Spinal cord (tissue), 10 donors: Measurements from ENCODE around the gene KIRREL3. TPM values are rescaled to one million over a fixed set of nuclear protein-coding genes. Genes with fewer than 3 reads are reported as not detected.
A peak's percentile ranks its signal among the peaks of the same experiment; 100 is the strongest.
"Not testable (repeated sequence)": the region's sequence is repeated elsewhere in the genome, so short reads cannot be mapped to it uniquely, and the experiment has no call there.

Experiments used
- DNase-seq, 6 donors: peaks; one replicate each; pipeline versions ENCODE4 v3.0.0 to v3.0.0-alpha.2; 2013 to 2015; ENCODE audit warnings: low spot score in 6 of 6, low read depth in 4 of 6
- H3K27ac ChIP-seq: one replicate; pipeline ENCODE4 v1.5.1; 2013; ENCODE audit warnings: low read depth, low read length, control low read depth
- H3K27me3 ChIP-seq: one replicate; pipeline ENCODE4 v1.6.1; 2013; ENCODE audit warnings: low read length; ENCODE audit not compliant: control insufficient read depth, insufficient read depth
- H3K36me3 ChIP-seq: one replicate; pipeline ENCODE4 v1.6.1; 2013; ENCODE audit warnings: low read length; ENCODE audit not compliant: control insufficient read depth, insufficient read depth
- H3K4me1 ChIP-seq: one replicate; pipeline ENCODE4 v1.6.1; 2013; ENCODE audit warnings: low read length; ENCODE audit not compliant: control insufficient read depth, insufficient read depth
- H3K4me3 ChIP-seq: one replicate; pipeline ENCODE4 v1.5.1; 2013; ENCODE audit warnings: low read depth, low read length, control low read depth
- H3K9me3 ChIP-seq: one replicate; pipeline ENCODE4 v1.6.1; 2013; ENCODE audit warnings: low read length; ENCODE audit not compliant: control insufficient read depth, insufficient read depth
- WGBS: methylation state at CpG from one replicate; pipeline ENCODE4 v1.1.5; 2013; ENCODE audit warnings: missing lambda C conversion rate; ENCODE audit not compliant: insufficient coverage; 5-methylcytosine and 5-hydroxymethylcytosine counted together
- polyA plus RNA-seq, 2 donors: library from polyadenylated mRNA; unstranded; fragments of 120-200 nt; gene quantifications; one replicate each; pipeline ENCODE4 v1.2.1, GENCODE V29; 2013; ENCODE audit not compliant: insufficient read length in 2 of 2
- total RNA-seq, 2 donors: library from RNA; depleted of rRNA in 1 of 2; stranded (reverse); fragments of 120-200 nt in 1 of 2; fragments of >200 nt in 1 of 2; gene quantifications; one replicate each; pipeline versions ENCODE4 v1.2.3 to v1.2.4, GENCODE V29; 2013 to 2014
- donor health status: healthy.

The KIRREL3 gene
- total and polyA plus RNA-seq, 4 donors = 10.0 to 58.1 (median 31.7) TPM

- WGBS = 86% methylated on average over 18 of the region's 20 CpGs
- no peak for DNase-seq
Measured at GRCh38 chr11:126383339-126384335, 616.9 kb downstream of the KIRREL3 start.

GRCh38 chr11:126382641-126383040 is 617.9 kb downstream of the KIRREL3 start:
- not testable (repeated sequence) for H3K4me1 ChIP-seq, DNase-seq, H3K27ac ChIP-seq, H3K27me3 ChIP-seq, H3K9me3 ChIP-seq, H3K36me3 ChIP-seq, H3K4me3 ChIP-seq
- 100% methylated on average over 1 of the region's 4 CpGs for WGBS

More at GRCh38 chr11:126383339-126384335, 616.9 kb downstream of the KIRREL3 start:
- Histone ChIP-seq H3K4me3 (no peak overlapping the region), H3K27ac (no peak overlapping the region), H3K9me3 (no peaks in the 10 kb centered on the region), H3K27me3 (no peaks in the 10 kb centered on the region), H3K36me3 (peaks cover 2% of the 10 kb centered on the region), H3K4me1 (peaks cover 4% of the 10 kb centered on the region)

- H3K4me1 ChIP-seq, H3K9me3 ChIP-seq, H3K36me3 ChIP-seq, H3K27me3 ChIP-seq, H3K27ac ChIP-seq, DNase-seq, H3K4me3 ChIP-seq: not testable (repeated sequence)
- WGBS = 77% methylated on average over 1 of the region's 10 CpGs
Measured at GRCh38 chr11:126381960-126382359, 618.6 kb downstream of the KIRREL3 start.

- Histone ChIP-seq H3K9me3 (no peaks in the 10 kb centered on the region), H3K4me1 (peaks cover 4% of the 10 kb centered on the region), H3K36me3 (peaks cover 2% of the 10 kb centered on the region), H3K27me3 (no peaks in the 10 kb centered on the region), H3K4me3 (no peak overlapping the region), H3K27ac (no peak overlapping the region)
- DNase-seq = no peak
- WGBS = 79% methylated on average over 4 of the region's 4 CpGs
Measured at GRCh38 chr11:126380909-126381308, 619.7 kb downstream of the KIRREL3 start.

GRCh38 chr11:126378763-126379162 is 621.8 kb downstream of the KIRREL3 start:
- Histone ChIP-seq H3K27me3 (no peaks in the 10 kb centered on the region), H3K36me3 (peaks cover 2% of the 10 kb centered on the region), H3K4me1 (peaks cover 6% of the 10 kb centered on the region), H3K27ac (no peak overlapping the region), H3K4me3 (no peak overlapping the region), H3K9me3 (no peaks in the 10 kb centered on the region)
- DNase-seq = peak in 2 of 6 donors; percentile 36 to 42
- WGBS = 100% methylated on average over 1 of the region's 4 CpGs

GRCh38 chr11:126375726-126376125 is 624.8 kb downstream of the KIRREL3 start:
- DNase-seq = peak in 1 of 6 donors; percentile 51
- H3K4me3 ChIP-seq = no peak overlapping the region
- no peaks in the 10 kb centered on the region for H3K27me3 ChIP-seq
- no peak overlapping the region for H3K27ac ChIP-seq
- peaks cover 9% of the 10 kb centered on the region for H3K4me1 ChIP-seq
- H3K36me3 ChIP-seq = no peaks in the 10 kb centered on the region
- WGBS = no CpG with 5 or more reads among the region's 7 CpGs
- no peaks in the 10 kb centered on the region for H3K9me3 ChIP-seq

- not testable (repeated sequence) for H3K4me1 ChIP-seq, H3K36me3 ChIP-seq, H3K27ac ChIP-seq, DNase-seq, H3K27me3 ChIP-seq, H3K4me3 ChIP-seq, H3K9me3 ChIP-seq
- 82% methylated on average over 12 of the region's 28 CpGs for WGBS
Measured at GRCh38 chr11:126374562-126375300, 625.8 kb downstream of the KIRREL3 start.

GRCh38 chr11:126373389-126374066 is 627.0 kb downstream of the KIRREL3 start:
- WGBS = 33% methylated on average over 5 of the region's 12 CpGs
- H3K36me3 ChIP-seq, DNase-seq, H3K9me3 ChIP-seq, H3K4me3 ChIP-seq, H3K27ac ChIP-seq, H3K27me3 ChIP-seq, H3K4me1 ChIP-seq: not testable (repeated sequence)
